Thymus (tissue), 11 donors: ENCODE results near the gene DDX51. TPM values are rescaled to one million over a fixed set of nuclear protein-coding genes. Genes with fewer than 3 reads are reported as not detected.
A peak's percentile ranks its signal among the peaks of the same experiment; 100 is the strongest.

Experiments
- DNase-seq, 9 donors: peaks; one replicate each; pipeline ENCODE4 v3.0.0-alpha.2; 2013; ENCODE audit warnings: low spot score in 9 of 9, low read depth in 6 of 9, missing footprints in 1 of 9
- H3K27ac ChIP-seq, 2 donors: one replicate each; pipeline ENCODE4 v1.5.1; 2013; ENCODE audit warnings: control low read depth in 1 of 2, low read depth in 1 of 2, low read length in 1 of 2, mild to moderate bottlenecking in 1 of 2, moderate library complexity in 1 of 2
- H3K27me3 ChIP-seq, 2 donors: one replicate each; pipeline ENCODE4 v1.5.1; 2013; ENCODE audit warnings: low read length in 1 of 2; ENCODE audit not compliant: control insufficient read depth in 2 of 2, insufficient read depth in 1 of 2
- H3K36me3 ChIP-seq, 2 donors: one replicate each; pipeline ENCODE4 v1.5.1; 2013; ENCODE audit warnings: low read length in 1 of 2, mild to moderate bottlenecking in 1 of 2, moderate library complexity in 1 of 2; ENCODE audit not compliant: control insufficient read depth in 2 of 2, insufficient read depth in 2 of 2
- H3K4me1 ChIP-seq, 2 donors: one replicate each; pipeline ENCODE4 v1.5.1; 2013; ENCODE audit warnings: low read length in 2 of 2; ENCODE audit not compliant: control insufficient read depth in 2 of 2, insufficient read depth in 2 of 2
- H3K4me3 ChIP-seq, 2 donors: one replicate each; pipeline ENCODE4 v1.5.1; 2013; ENCODE audit warnings: low read length in 2 of 2, control low read depth in 1 of 2, mild to moderate bottlenecking in 1 of 2
- H3K9me3 ChIP-seq, 2 donors: one replicate each; pipeline ENCODE4 v1.5.1; 2013; ENCODE audit warnings: low read length in 1 of 2, mild to moderate bottlenecking in 1 of 2; ENCODE audit not compliant: control insufficient read depth in 2 of 2, insufficient read depth in 1 of 2
- WGBS: extraction: QIAGEN DNeasy Blood & Tissue Kit; methylation state at CpG from one replicate; pipeline ENCODE4 v1.1.7; 2013; 5-methylcytosine and 5-hydroxymethylcytosine counted together
- polyA plus RNA-seq: library from polyadenylated mRNA; stranded (reverse); fragments of 200-250 nt; gene quantifications from one replicate; pipeline ENCODE4 v1.2.3, GENCODE V29; 2013
- total RNA-seq: library from RNA; stranded (reverse); fragments of 120-200 nt; gene quantifications from one replicate; pipeline ENCODE4 v1.2.4, GENCODE V29; 2013
- donor health status: healthy.

The DDX51 gene
- total and polyA plus RNA-seq, 2 donors: 6.2 to 35.3 TPM

GRCh38 chr12:132174839-132175490 lies 30.8 kb upstream of the DDX51 start:
- peaks cover 0 to 34% of the 10 kb centered on the region in 2 donors for H3K27me3 ChIP-seq
- DNase-seq: no peak

GRCh38 chr12:132174015-132174838 lies 30.1 kb upstream of the DDX51 start:
- H3K27me3 ChIP-seq: peaks cover 0 to 34% of the 10 kb centered on the region in 2 donors
- DNase-seq: peak in 1 of 9 donors; percentile 56
- H3K9me3 ChIP-seq: peaks cover 0 to 3% of the 10 kb centered on the region in 2 donors
- peaks cover 7 to 50% of the 10 kb centered on the region in 2 donors for H3K4me1 ChIP-seq
- peak overlapping the region in 1 of 2 donors; percentile 48 for H3K27ac ChIP-seq
- 84% methylated on average over 30 of the region's 30 CpGs for WGBS
- no peaks in the 10 kb centered on the region for H3K36me3 ChIP-seq
- no peak overlapping the region for H3K4me3 ChIP-seq

More at GRCh38 chr12:132174839-132175490, 30.8 kb upstream of the DDX51 start:
- Histone ChIP-seq H3K27ac (peak overlapping the region in 1 of 2 donors; percentile 48), H3K9me3 (peaks cover 0 to 3% of the 10 kb centered on the region in 2 donors), H3K36me3 (no peaks in the 10 kb centered on the region), H3K4me1 (peaks cover 7 to 55% of the 10 kb centered on the region in 2 donors), H3K4me3 (no peak overlapping the region)
- WGBS: 90% methylated on average over 25 of the region's 25 CpGs

GRCh38 chr12:132173135-132174014 lies 29.3 kb upstream of the DDX51 start:
- Histone ChIP-seq H3K4me3 (no peak overlapping the region), H3K4me1 (peaks cover 2 to 42% of the 10 kb centered on the region in 2 donors), H3K27ac (no peak overlapping the region), H3K36me3 (no peaks in the 10 kb centered on the region), H3K27me3 (peaks cover 0 to 34% of the 10 kb centered on the region in 2 donors), H3K9me3 (no peaks in the 10 kb centered on the region)
- DNase-seq: peak in 1 of 9 donors; percentile 57
- WGBS: 40% methylated on average over 35 of the region's 35 CpGs

- Histone ChIP-seq H3K27ac (no peak overlapping the region), H3K9me3 (no peaks in the 10 kb centered on the region), H3K27me3 (peaks cover 0 to 34% of the 10 kb centered on the region in 2 donors), H3K36me3 (no peaks in the 10 kb centered on the region), H3K4me3 (no peak overlapping the region), H3K4me1 (peaks cover 0 to 43% of the 10 kb centered on the region in 2 donors)
- WGBS: 38% methylated on average over 15 of the region's 15 CpGs
- no peak for DNase-seq
Observed at GRCh38 chr12:132172619-132173018, 28.5 kb upstream of the DDX51 start.

GRCh38 chr12:132171968-132172521 lies 27.9 kb upstream of the DDX51 start:
- no peak overlapping the region for H3K27ac ChIP-seq
- peaks cover 0 to 45% of the 10 kb centered on the region in 2 donors for H3K4me1 ChIP-seq
- DNase-seq: no peak
- WGBS: 92% methylated on average over 28 of the region's 28 CpGs
- H3K36me3 ChIP-seq: no peaks in the 10 kb centered on the region
- H3K4me3 ChIP-seq: no peak overlapping the region
- H3K27me3 ChIP-seq: peaks cover 0 to 34% of the 10 kb centered on the region in 2 donors
- no peaks in the 10 kb centered on the region for H3K9me3 ChIP-seq

- H3K36me3 ChIP-seq: no peaks in the 10 kb centered on the region
- H3K27me3 ChIP-seq: peaks cover 0 to 34% of the 10 kb centered on the region in 2 donors
- peaks cover 0 to 45% of the 10 kb centered on the region in 2 donors for H3K4me1 ChIP-seq
- no peak overlapping the region for H3K4me3 ChIP-seq
- 91% methylated on average over 24 of the region's 24 CpGs for WGBS
- H3K9me3 ChIP-seq: no peaks in the 10 kb centered on the region
- no peak overlapping the region for H3K27ac ChIP-seq
- no peak for DNase-seq
Observed at GRCh38 chr12:132171293-132171967, 27.3 kb upstream of the DDX51 start.

GRCh38 chr12:132170637-132171292 lies 26.6 kb upstream of the DDX51 start:
- H3K36me3 ChIP-seq: no peaks in the 10 kb centered on the region
- H3K4me3 ChIP-seq: no peak overlapping the region
- H3K27me3 ChIP-seq: peaks cover 0 to 34% of the 10 kb centered on the region in 2 donors
- H3K9me3 ChIP-seq: no peaks in the 10 kb centered on the region
- H3K4me1 ChIP-seq: peaks cover 0 to 45% of the 10 kb centered on the region in 2 donors
- H3K27ac ChIP-seq: no peak overlapping the region
- DNase-seq: no peak
- WGBS: 94% methylated on average over 33 of the region's 33 CpGs
